Activated CD4-positive, alpha-beta T cell treated with anti-CD3 and anti-CD28 coated beads, Interleukin-2, amount 50 U/mL, for 1 hour (primary cell): ENCODE measurements around the gene CCDC86.

Experiments
- DNase-seq: peaks from one replicate; pipeline ENCODE4 v3.0.0-alpha.2; 2020

CCDC86 gene

DNA sequence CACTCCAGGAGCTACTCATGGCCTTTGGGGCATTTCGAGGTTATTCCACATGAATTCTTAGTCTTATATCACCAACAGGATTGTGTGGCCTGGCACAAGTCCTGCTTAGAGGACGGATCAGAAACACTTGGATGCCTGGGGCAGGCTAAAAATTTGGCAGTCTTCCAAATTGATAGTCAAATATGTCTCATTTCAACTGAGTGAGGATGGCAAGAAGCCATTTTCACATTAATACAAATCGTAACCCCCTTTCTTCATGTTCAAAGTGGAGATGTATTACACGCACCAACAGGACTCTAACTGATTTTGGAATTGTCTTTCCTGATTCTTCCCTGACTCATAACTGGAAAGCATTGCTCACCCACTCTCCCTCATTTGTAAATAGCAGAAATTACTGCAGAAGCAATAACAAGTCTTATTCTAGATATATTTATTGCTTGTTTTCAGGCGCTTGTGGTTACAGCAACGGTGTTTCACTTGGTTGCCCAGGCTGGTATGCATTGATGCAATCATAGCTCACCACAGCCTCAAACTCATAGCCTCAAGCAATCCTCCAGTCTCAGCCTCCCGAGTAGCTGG is 10.3 kb upstream of the CCDC86 start:
- no peak for DNase-seq

DNA sequence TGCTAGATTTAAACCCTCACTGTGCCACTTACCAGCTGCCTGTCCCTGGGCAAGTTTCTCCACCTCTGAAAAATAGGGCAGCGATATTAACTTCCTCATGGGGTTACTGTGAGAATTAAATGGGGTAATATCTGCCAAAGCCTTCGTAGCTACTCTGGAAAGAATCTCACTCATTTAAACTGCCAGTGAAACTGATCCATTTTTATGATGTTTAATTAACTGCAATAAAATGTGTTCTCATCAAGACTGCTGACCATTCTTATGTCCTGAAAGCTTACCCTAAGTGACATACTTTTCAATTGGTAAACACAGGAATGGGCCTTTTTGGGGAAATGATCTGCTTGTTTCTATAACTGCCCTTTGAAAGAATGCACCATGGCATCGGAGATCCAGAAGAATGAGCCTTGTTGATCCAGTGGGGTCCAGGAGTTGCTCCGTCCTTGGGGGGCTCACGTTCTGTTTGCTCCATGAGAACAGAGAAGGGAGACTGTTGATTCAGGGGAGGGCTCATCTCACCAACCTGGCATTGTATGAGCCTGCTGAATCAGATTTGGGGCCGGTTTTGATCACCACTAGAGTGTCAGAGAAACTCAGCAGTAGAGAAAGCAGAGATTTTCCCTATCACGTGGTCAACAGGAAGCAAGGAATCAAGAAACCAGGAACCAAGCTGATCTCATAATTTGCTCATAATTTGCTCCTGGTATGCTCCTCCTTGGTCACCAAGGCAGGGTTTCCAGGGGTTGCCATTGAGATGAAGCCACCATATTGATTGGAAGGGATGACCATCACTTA is 7.0 kb upstream of the CCDC86 start:
- DNase-seq: no peak

DNA sequence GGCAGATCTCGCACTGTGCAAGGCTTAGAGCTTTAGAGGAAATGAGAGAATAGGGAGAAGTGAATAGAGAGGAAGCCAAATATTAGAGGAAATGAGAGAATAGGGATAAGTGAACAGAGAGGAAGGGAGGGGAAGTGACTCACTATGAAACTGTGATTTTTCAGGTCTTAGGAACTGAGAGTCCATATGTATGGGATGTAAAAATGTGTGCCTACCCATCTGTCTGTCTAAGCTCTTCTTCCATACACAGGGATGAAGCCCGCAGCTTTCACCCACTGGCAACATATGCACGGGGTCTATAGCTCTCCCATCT is 6.4 kb upstream of the CCDC86 start:
- no peak for DNase-seq

- no peak for DNase-seq
Measured at GRCh38 chr11:60836866-60837515, 4.9 kb upstream of the CCDC86 start.

GRCh38 chr11:60838132-60838531 is 3.8 kb upstream of the CCDC86 start:
- no peak for DNase-seq

GRCh38 chr11:60840470-60841430 is 1.2 kb upstream of the CCDC86 start:
- DNase-seq: no peak

- DNase-seq: no peak
Measured at GRCh38 chr11:60842668-60843600, 1.0 kb downstream of the CCDC86 start.

GRCh38 chr11:60844045-60844869 is 2.3 kb downstream of the CCDC86 start:
- no peak for DNase-seq

- DNase-seq: no peak
Measured at GRCh38 chr11:60844870-60845221, 2.9 kb downstream of the CCDC86 start.

- no peak for DNase-seq
Measured at GRCh38 chr11:60845338-60845737, 3.4 kb downstream of the CCDC86 start.

DNA sequence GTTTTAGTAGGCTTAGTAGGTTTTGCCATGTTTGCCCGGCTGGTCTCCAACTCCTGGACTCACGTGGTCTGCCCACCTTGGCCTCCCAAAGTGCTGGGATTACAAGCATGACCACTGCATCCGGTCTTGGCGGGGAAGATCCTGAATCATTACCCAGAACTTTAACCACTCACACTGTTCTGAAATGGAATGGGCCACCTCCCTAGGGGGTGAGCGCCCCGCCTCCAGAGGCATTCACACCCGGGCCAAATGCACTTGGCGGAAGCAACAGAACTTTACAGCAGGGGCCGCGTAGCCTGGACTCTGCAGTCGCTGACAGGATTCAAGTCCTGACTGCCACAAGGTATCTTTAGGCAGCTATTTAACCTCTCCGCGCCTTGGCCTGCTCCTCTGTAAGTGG is 5.4 kb downstream of the CCDC86 start:
- no peak for DNase-seq

- DNase-seq: no peak
Measured at GRCh38 chr11:60847896-60848295, 6.0 kb downstream of the CCDC86 start.

DNA sequence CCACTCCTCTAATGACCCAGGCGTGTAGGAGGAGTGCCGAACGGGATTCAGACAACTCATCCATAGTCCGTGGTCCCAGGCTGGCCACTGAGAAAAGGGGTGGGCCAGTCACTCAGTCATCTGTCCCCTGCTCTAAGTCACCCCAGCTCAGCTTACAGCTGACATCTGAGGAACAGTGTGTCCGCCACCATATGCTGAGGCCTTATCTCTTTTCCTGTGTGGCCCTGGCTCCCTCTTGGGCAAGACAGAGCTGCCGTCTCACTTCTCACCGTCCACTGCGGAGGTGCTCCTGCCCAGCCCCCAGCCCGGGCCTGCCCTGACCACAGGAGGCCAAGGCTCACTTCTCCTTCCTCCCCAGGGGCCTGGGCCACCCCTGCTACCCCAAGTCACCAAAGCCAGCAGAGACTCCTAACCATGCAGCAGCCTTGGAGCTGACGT is 6.8 kb downstream of the CCDC86 start:
- DNase-seq: no peak

DNA sequence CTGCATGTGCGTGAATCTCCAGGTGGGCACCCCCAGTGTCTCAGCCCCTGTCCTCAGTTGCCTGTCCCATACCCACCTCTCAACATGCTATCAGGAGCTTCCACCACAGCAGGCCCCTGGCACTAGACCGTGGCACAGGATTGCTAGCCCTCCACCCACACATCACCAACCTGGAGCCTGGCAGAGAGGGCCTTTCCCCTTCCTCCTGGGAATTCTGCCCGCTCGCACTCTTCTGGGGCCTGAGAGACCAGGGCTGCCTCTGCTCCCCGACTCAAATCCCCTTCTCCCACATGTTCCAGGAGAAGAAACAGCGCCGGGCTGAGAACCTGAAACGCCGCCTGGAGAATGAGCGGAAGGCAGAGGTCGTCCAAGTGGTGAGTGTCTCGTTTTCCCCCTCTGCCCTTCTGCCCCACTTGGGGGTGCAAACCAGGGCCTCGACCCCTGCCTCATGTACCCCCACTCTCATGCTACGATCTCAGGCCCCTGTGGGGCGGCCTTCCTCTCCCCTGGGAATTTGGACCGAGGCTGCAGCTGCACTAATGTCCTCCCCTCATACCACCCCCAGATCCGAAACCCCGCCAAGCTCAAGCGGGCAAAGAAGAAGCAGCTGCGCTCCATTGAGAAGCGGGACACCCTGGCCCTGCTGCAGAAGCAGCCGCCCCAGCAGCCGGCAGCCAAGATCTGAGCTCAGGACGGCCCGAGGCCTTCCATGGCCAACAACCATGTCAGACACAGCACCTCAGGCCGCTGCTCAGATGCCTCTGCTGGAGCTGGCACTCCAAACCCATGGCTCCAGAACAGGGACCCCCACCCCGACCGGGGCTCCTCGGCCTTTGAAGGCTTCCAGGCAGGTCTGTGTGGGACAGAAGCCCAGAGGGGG is 8.0 kb downstream of the CCDC86 start:
- no peak for DNase-seq

GRCh38 chr11:60851327-60852104 is 9.6 kb downstream of the CCDC86 start:
- DNase-seq: no peak

- no peak for DNase-seq
Measured at GRCh38 chr11:60852117-60852981, 10.4 kb downstream of the CCDC86 start.

DNA sequence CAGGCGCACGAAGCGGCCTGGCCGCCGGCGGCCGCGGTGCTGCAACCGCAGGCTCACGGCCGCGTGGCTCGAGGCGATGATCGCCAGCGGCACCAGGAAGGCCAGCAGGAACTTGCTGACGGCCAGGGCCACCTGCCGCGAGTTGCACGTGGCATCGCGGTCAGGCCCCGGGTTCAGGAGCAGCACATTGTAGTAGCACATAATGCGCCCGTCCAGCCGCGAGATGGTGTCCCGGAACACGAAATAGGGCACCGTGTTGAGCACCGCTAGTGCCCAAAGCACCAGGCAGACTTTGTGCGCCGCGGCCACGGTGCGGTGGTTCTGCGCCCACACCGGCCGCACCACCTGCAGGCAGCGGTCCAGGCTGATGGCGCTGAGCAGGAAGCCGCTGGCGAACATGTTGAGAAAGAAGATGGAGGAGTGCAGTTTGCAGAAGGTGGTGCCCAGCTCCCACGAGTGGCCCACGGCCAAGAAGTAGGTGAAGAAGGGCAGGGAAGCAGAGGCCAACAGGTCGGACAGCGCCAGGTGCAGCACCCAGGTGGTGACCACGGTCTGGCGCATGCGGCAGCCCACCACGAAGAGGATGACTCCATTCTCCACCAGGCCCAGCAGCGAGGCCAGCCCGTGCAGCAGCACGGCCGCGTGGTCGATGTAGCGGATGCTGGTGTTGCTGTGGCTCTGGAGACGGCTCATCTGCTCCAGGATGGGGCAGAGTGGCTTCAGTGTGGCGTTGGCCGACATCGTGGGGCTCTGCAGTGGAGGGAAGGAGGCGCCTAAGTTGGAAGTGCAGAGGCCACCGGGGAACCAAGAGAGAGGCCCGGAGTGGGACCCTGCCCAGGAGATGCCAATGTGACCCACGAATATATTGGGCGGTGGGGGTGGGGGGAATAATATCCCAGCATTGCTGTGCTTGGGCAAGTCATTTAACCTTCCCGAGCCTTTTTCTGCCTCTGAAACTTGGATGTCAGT is 11.4 kb downstream of the CCDC86 start:
- no peak for DNase-seq
